ENCODE data around the gene TRPC4. TPM values are rescaled to one million over a fixed set of nuclear protein-coding genes. Genes with fewer than 3 reads are reported as not detected.
A peak's percentile ranks its signal among the peaks of the same experiment; 100 is the strongest.

The TRPC4 gene
- total and polyA plus RNA-seq, 12 donors = 0.26 to 3.9 (median 1.0) TPM; not detected in 1

DNA sequence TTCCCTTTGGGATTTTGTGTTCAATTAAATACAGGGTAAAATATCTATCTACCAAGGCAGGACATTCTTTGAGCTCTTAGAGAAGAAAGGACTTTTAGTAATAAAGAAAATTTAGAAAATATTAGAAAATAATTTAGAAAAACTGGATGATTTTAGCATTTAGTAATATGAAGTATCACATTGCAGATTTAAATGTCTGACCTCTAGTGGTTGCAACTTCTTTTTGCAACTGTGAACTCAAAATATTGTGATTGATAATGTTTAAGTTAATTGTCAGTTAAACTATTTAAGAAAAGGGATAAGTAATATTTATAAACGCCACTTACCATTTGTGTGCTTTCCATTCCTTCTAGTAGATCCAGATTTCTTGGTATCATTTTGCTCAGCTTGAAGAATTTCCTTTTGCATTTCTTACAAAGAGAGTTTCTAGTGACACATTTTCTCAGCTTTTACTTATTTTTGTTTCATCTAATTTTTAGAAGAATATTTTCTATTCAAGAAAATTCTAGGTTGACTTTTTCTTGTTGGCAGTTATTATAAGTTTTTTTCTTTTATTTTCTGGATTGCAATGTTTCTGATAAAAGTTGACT lies 260.7 kb downstream of the TRPC4 start:
- no peak for DNase-seq
- intact Hi-C loops (cut with DNase I) = loop anchor here in 5 of 10 donors (10.0 kb wide), 1 partner anchor 534 kb away; no protein-coding TSS in a partner anchor
- Histone ChIP-seq H3K9me3 (peaks cover 0 to 18% (median 0%) of the 10 kb centered on the region in 11 donors), H3K36me3 (no peaks in the 10 kb centered on the region), H3K4me1 (no peaks in the 10 kb centered on the region), H3K4me3 (no peak overlapping the region), H3K27ac (no peak overlapping the region), H3K27me3 (no peaks in the 10 kb centered on the region)
- WGBS, 2 donors = 71 to 83% methylated on average over 1 of the region's 1 CpG
- no peak for ATAC-seq
- TF ChIP-seq, protein P1, sequence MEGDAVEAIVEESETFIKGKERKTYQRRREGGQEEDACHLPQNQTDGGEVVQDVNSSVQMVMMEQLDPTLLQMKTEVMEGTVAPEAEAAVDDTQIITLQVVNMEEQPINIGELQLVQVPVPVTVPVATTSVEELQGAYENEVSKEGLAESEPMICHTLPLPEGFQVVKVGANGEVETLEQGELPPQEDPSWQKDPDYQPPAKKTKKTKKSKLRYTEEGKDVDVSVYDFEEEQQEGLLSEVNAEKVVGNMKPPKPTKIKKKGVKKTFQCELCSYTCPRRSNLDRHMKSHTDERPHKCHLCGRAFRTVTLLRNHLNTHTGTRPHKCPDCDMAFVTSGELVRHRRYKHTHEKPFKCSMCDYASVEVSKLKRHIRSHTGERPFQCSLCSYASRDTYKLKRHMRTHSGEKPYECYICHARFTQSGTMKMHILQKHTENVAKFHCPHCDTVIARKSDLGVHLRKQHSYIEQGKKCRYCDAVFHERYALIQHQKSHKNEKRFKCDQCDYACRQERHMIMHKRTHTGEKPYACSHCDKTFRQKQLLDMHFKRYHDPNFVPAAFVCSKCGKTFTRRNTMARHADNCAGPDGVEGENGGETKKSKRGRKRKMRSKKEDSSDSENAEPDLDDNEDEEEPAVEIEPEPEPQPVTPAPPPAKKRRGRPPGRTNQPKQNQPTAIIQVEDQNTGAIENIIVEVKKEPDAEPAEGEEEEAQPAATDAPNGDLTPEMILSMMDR (IDR thresholded peaks at IDR 0.05) = peak in 8 of 9 donors; percentile 14 to 50 (median 42)

GRCh38 chr13:37602733-37603381 lies 266.7 kb downstream of the TRPC4 start:
- ATAC-seq (peak in 3 of 8 donors; percentile 25 to 55 (median 46)), DNase-seq (no peak)
- Histone ChIP-seq H3K4me3 (no peak overlapping the region), H3K27ac (no peak overlapping the region), H3K9me3 (peaks cover 0 to 15% (median 0%) of the 10 kb centered on the region in 11 donors), H3K4me1 (peaks cover 0 to 8% (median 0%) of the 10 kb centered on the region in 9 donors), H3K27me3 (no peaks in the 10 kb centered on the region), H3K36me3 (no peaks in the 10 kb centered on the region)
- whole genome bisulfite sequencing, 2 donors = 71 to 73% methylated on average over 5 of the region's 5 CpGs
- TF ChIP-seq, protein P1 (IDR thresholded peaks at IDR 0.05) = peak; percentile 40 to 81 (median 68)
- intact Hi-C loops (cut with DNase I) = loop anchor here in 8 of 10 donors (1.0 to 10.0 kb wide), 5 partner anchors 494 to 528 kb away; partner anchors contain the start of gene CSNK1A1L (in 2 of the 8)

DNA sequence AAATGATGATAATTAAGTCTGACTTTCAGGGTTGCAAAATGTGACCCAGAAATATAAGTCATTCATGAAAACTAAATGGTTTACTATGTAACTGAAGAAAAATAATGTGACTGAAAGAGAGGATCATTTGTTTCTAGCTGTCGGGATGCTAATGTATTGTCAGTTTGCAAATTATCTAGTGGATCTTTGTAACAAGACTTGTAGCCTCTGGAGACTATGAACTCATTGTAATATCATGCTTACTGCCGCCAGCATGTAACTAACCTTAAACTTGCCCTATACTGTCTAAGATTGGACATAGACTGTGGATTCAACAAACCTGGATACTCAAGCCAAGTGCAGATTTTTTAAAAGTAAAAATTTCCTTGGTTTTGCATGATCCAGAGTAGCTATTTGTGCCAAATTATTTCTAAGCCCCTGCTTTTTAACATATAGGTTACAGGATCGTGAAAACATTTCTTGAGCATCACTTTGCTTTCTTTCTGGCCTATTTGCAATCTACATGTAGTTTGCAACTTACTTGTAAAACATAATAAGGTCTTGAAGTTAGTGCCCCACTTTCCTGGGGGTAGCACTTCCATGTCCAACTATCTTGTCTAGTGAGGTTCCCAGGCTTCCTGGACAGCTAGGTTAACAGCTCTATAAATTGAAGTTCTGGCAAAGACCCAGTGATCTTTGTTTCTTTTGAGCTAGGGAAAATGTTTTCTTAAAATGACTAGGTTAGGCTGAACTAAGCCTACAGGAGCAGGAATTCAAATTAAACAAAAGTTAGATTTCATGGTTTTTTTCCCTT lies 267.7 kb downstream of the TRPC4 start:
- H3K36me3 ChIP-seq = no peaks in the 10 kb centered on the region
- ATAC-seq (no peak), DNase-seq (no peak)
- peaks cover 0 to 11% (median 0%) of the 10 kb centered on the region in 9 donors for H3K4me1 ChIP-seq
- TF ChIP-seq, protein P1 (IDR thresholded peaks at IDR 0.05) = no peak
- intact Hi-C loops (cut with DNase I) = loop anchor here in 8 of 10 donors (1.0 to 10.0 kb wide), 5 partner anchors 493 to 527 kb away; partner anchors contain the start of gene CSNK1A1L (in 2 of the 8)
- WGBS, 2 donors = 64 to 72% methylated on average over 3 of the region's 3 CpGs
- H3K4me3 ChIP-seq = no peak overlapping the region
- H3K27ac ChIP-seq = no peak overlapping the region
- H3K27me3 ChIP-seq = no peaks in the 10 kb centered on the region
- peaks cover 0 to 6% (median 0%) of the 10 kb centered on the region in 11 donors for H3K9me3 ChIP-seq

GRCh38 chr13:37599519-37599918 lies 270.1 kb downstream of the TRPC4 start:
- 40 to 58% methylated on average over 2 of the region's 2 CpGs for whole genome bisulfite sequencing, 2 donors
- ATAC-seq (no peak), DNase-seq (no peak)
- intact Hi-C loops (cut with DNase I) = loop anchor here in 2 of 10 donors (2.0 to 10.0 kb wide), 3 partner anchors 305 to 1285 kb away; no protein-coding TSS in a partner anchor
- H3K36me3 ChIP-seq = no peaks in the 10 kb centered on the region
- H3K4me3 ChIP-seq = no peak overlapping the region
- H3K27me3 ChIP-seq = no peaks in the 10 kb centered on the region
- no peaks in the 10 kb centered on the region for H3K9me3 ChIP-seq
- peaks cover 0 to 18% (median 6%) of the 10 kb centered on the region in 9 donors for H3K4me1 ChIP-seq
- no peak overlapping the region for H3K27ac ChIP-seq
- TF ChIP-seq, protein P1 (IDR thresholded peaks at IDR 0.05) = no peak
